SU-DHL-6 (cell line): ENCODE data around the gene DPYSL4.

Experiments
- CTCF ChIP-seq: fragments of 200-600 bp; sonication (generic); IDR thresholded peaks from one replicate; pipeline ENCODE4 v1.5.1; 2017; ENCODE audit warnings: antibody characterized with exemption, mild to moderate bottlenecking, low read length, moderate library complexity; ENCODE audit not compliant: insufficient read depth, poor library complexity, severe bottlenecking
- EZH2phosphoT487 ChIP-seq: fragments of 200-600 bp; sonication (generic), shearing (Covaris generic); conservative IDR thresholded peaks from 2 replicates; pipeline ENCODE4 v1.6.1; 2018; ENCODE audit warnings: mild to moderate bottlenecking, antibody characterized with exemption, low read length, moderate library complexity, mixed read lengths

GRCh38 chr10:132170561-132171361 is 16.0 kb upstream of the DPYSL4 start:
- TF ChIP-seq CTCF = no peak
- no peak for TF ChIP-seq EZH2phosphoT487
